Cardiac muscle cell (in vitro differentiated cells and primary cell): ENCODE data around the gene CCDC197. TPM values are rescaled to one million over a fixed set of nuclear protein-coding genes. Genes with fewer than 3 reads are reported as not detected.

Experiments used
- DNase-seq, 2 donors: peaks; one replicate each; pipeline versions ENCODE4 v3.0.0 to v3.0.0-alpha.2; 2010 to 2017; ENCODE audit warnings: low read depth in 1 of 2, low spot score in 1 of 2
- H3K27ac ChIP-seq: fragments of 200-600 bp; sonication (generic); 2 replicates; pipeline ENCODE4 v1.5.1; 2016
- H3K27me3 ChIP-seq: fragments of 200-600 bp; sonication (generic); 2 replicates; pipeline ENCODE4 v1.6.0; 2016; ENCODE audit warnings: control low read depth
- H3K36me3 ChIP-seq: fragments of 200-600 bp; sonication (generic); 2 replicates; pipeline ENCODE4 v1.5.1; 2016; ENCODE audit warnings: control low read depth
- H3K4me1 ChIP-seq: fragments of 200-600 bp; sonication (generic); 2 replicates; pipeline ENCODE4 v1.8.1; 2017; ENCODE audit warnings: low read depth, mild to moderate bottlenecking, mixed run types
- H3K4me3 ChIP-seq: fragments of 200-600 bp; sonication (generic); 2 replicates; pipeline ENCODE4 v1.5.1; 2016; ENCODE audit warnings: mild to moderate bottlenecking
- H3K9me3 ChIP-seq: fragments of 200-600 bp; sonication (generic); 2 replicates; pipeline ENCODE4 v1.5.1; 2017; ENCODE audit warnings: low read depth, mild to moderate bottlenecking, control low read depth
- CTCF ChIP-seq: IDR thresholded peaks from 2 replicates; pipeline ENCODE4 v1.5.1; 2012; ENCODE audit warnings: low read depth, mild to moderate bottlenecking, low read length
- polyA plus RNA-seq: library from polyadenylated mRNA; unstranded; fragments of >200 nt; fragmentation: Nextera tagmentation; extraction: Ambion mirVana; gene quantifications from 2 replicates; pipeline ENCODE4 v1.2.1, GENCODE V29; 2016
- total RNA-seq: library from RNA; depleted of rRNA; stranded (reverse); fragments of >200 nt; gene quantifications from 2 replicates; pipeline ENCODE4 v1.2.3, GENCODE V29; 2016

The CCDC197 gene
- total and polyA plus RNA-seq, 2 experiments from 2014 or later = not detected

- Histone ChIP-seq H3K4me3 (no peak overlapping the region), H3K36me3 (no peaks in the 10 kb centered on the region), H3K27me3 (no peaks in the 10 kb centered on the region), H3K27ac (no peak overlapping the region), H3K9me3 (no peaks in the 10 kb centered on the region), H3K4me1 (peaks cover 12% of the 10 kb centered on the region)
- DNase-seq = peak; percentile 78 to 84
- TF ChIP-seq CTCF = peak; percentile 95
Measured at GRCh38 chr14:94036313-94037167, 39.4 kb downstream of the CCDC197 start.

- H3K27ac ChIP-seq = no peak overlapping the region
- H3K9me3 ChIP-seq = no peaks in the 10 kb centered on the region
- no peak for DNase-seq
- H3K4me1 ChIP-seq = peaks cover 12% of the 10 kb centered on the region
- H3K4me3 ChIP-seq = no peak overlapping the region
- no peaks in the 10 kb centered on the region for H3K36me3 ChIP-seq
- H3K27me3 ChIP-seq = no peaks in the 10 kb centered on the region
- no peak for TF ChIP-seq CTCF
Measured at GRCh38 chr14:94037954-94038353, 40.9 kb downstream of the CCDC197 start.

GRCh38 chr14:94038510-94038909 is 41.4 kb downstream of the CCDC197 start:
- Histone ChIP-seq H3K36me3 (no peaks in the 10 kb centered on the region), H3K4me1 (peaks cover 12% of the 10 kb centered on the region), H3K27ac (no peak overlapping the region), H3K27me3 (no peaks in the 10 kb centered on the region), H3K9me3 (no peaks in the 10 kb centered on the region), H3K4me3 (no peak overlapping the region)
- no peak for DNase-seq
- no peak for TF ChIP-seq CTCF

- Histone ChIP-seq H3K27ac (no peak overlapping the region), H3K9me3 (no peaks in the 10 kb centered on the region), H3K4me1 (peaks cover 12% of the 10 kb centered on the region), H3K36me3 (no peaks in the 10 kb centered on the region), H3K4me3 (no peak overlapping the region), H3K27me3 (no peaks in the 10 kb centered on the region)
- no peak for DNase-seq
- no peak for TF ChIP-seq CTCF
Measured at GRCh38 chr14:94038921-94039629, 42.0 kb downstream of the CCDC197 start.

- H3K4me3 ChIP-seq = no peak overlapping the region
- DNase-seq = no peak
- H3K4me1 ChIP-seq = peaks cover 12% of the 10 kb centered on the region
- no peak for TF ChIP-seq CTCF
- H3K36me3 ChIP-seq = peaks cover 2% of the 10 kb centered on the region
- no peaks in the 10 kb centered on the region for H3K27me3 ChIP-seq
- H3K9me3 ChIP-seq = no peaks in the 10 kb centered on the region
- no peak overlapping the region for H3K27ac ChIP-seq
Measured at GRCh38 chr14:94040247-94040646, 43.1 kb downstream of the CCDC197 start.
